GM18907 (cell line): ENCODE measurements around the gene FRYL.
"Not testable (repeated sequence)": the region's sequence is repeated elsewhere in the genome, so short reads cannot be mapped to it uniquely, and the experiment has no call there.

Experiments
- ATAC-seq: cut with Tn5 transposase; IDR thresholded peaks from one replicate; pipeline ENCODE4 v1.9.1; 2021; ENCODE audit warnings: mild to moderate bottlenecking, moderate library complexity; ENCODE audit not compliant: unreplicated experiment

The FRYL gene

DNA sequence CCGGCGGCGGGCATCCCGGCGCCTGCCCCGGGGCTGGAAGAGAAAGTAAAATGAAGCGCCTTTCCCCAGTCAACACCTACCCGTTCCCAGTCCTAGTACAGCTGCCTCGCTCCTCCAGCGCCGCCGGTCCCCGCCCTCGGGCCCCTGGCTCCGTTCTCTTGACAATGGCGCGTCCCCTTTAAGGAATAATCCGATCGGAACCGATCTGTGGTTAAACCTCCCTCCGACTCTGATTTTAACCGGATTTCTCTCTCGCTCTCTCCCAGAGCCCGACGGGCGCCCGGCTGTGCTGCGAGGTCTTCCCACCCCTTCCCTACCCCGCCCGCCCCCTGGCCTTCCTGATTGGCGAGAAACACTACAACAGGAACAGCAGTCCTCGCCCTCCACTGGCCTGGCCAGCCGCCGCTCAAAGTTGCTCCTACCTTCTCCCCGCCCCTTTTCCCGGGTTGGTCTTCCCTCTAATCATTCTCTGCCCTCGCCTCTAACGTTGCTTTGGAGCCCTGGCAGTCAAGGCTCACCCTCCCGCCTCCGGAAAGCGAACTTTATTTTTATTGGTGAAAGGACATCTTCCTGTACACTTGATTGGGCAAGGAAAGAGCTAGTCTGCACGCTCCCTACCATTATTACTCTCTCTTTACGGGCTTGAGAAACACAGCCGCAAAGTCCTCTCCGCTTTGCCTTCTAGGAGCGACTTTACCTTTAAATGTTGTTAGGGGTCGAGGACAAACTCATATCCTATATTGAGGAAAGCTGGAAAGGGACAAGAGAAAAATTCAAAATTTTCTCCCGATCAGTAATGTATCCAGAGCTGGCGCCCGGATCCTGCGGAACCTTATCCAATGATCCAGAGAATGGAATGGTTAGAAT lies at the start of gene FRYL:
FRYL (minus strand) TSS at position 282 of the 867 bp plus-strand sequence. CDS start 145,869 bp downstream, outside the sequence.
- peak; percentile 92 for ATAC-seq

GRCh38 chr4:48827622-48828021 lies 47.5 kb upstream of the FRYL start:
- no peak for ATAC-seq

GRCh38 chr4:48821431-48821830 lies 41.4 kb upstream of the FRYL start:
- ATAC-seq, result not testable (repeated sequence)

- ATAC-seq, result no peak
These were observed 36.9 kb upstream of the FRYL start for GRCh38 chr4:48816971-48817370.

DNA sequence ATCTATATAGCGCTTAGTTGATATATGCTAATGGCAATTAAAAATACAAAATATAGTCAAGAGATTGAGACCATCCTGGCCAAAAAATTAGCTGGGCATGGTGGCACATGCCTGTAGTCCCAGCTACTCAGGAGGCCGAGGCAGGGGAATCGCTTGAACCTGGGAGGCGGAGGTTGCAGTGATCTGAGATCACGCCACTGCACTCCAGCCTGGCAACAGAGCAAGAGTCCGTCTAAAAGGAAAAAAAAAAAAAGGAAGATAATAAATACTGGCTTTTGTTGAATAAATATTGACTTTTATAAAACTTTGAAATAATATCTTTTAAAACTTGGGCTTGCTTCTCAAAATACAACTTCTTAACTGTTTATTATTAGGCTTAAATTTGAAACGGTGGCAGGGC lies 36.2 kb upstream of the FRYL start:
- not testable (repeated sequence) for ATAC-seq

- no peak for ATAC-seq
These were observed 35.4 kb upstream of the FRYL start for GRCh38 chr4:48815483-48815882.

DNA sequence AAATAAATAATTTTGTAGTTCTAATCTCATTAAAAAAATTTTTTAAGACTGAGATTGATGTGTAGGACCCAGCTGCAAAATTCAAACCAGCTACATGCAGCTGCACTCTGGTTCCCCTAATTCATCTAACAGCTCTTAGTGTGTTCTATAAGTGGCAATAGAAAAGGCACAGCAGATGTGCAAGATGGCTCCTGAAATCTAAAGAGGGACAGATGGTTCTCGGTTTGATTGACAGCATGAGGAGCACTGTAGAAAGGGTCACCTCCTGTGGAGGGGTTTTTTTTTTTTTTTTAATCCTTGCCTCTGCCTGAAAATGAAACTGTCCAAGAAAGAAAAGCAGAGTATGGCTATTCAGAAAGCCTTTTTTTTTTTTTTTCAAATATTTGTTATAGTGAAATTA lies 33.9 kb upstream of the FRYL start:
- peak; percentile 68 for ATAC-seq

DNA sequence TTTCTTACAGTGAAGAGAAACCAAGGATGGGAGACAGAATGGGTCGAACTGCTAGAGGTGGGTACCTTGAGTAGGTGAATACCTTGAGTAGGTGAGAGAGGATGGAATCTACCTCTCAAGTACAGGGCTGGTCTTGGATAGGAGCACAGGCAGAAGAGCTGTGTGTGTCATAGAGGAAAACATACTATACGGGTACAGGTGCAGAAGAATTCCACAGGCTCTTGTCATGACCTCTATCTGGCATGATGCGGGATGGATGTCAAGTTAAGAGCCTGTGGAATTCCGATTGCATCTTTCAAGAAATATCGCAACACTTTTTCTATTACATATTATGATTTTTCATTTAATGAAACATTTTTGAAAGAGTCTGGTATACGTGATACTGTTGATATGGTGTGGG lies 32.8 kb upstream of the FRYL start:
- no peak for ATAC-seq

GRCh38 chr4:48804584-48805301 lies 24.7 kb upstream of the FRYL start:
- ATAC-seq, result no peak

DNA sequence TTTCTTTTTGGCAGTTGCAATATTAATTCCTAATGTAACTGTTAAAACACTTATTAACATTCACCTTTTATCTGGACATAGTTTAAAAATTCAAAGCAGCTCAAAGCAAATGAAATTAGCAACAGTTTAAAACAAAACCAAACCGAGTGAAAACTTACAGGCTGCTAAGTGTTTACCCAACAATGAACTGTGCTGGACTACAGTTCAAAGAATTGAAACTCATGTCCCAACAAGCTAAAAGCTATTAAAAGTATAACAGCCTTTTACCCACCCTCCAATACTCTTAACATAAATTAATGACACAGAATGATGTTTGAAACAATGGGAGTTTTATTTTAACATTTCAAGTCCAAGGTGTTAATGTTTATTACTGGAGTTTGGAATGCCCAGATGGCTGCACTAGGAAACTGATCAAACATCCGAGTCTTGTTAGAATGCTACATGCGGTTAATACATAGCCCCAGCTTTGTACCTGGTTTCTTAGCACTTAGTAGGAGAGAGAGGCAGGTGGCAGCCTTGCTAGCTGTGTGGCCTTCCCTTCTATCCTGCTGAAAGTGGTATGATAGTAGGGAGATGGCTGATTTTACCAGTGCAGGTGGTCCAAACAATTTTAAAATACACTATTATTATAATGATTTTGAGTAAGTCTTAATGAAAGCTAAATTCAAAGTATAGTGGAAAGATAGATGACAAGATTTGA lies 21.1 kb upstream of the FRYL start:
- no peak for ATAC-seq

DNA sequence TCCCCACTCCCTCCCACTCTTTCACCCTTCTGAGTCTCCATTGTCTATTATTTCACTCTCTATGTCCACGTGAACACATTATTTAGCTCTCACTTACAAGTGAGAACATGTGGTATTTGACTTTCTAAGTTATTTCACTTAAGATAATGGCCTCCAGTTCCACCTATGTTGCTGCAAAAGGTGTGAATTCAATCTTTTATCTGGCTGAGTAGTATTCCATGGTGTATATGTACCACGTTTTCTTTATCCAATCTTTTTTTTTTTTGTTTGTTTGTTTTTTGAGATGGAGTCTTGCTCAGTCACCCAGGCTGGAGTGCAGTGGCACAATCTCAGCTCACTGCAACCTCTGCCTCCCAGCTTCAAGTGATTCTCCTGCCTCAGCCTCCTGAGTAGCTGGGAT lies 20.1 kb upstream of the FRYL start:
- not testable (repeated sequence) for ATAC-seq

- no peak for ATAC-seq
These were observed 19.1 kb upstream of the FRYL start for GRCh38 chr4:48799157-48799556.

DNA sequence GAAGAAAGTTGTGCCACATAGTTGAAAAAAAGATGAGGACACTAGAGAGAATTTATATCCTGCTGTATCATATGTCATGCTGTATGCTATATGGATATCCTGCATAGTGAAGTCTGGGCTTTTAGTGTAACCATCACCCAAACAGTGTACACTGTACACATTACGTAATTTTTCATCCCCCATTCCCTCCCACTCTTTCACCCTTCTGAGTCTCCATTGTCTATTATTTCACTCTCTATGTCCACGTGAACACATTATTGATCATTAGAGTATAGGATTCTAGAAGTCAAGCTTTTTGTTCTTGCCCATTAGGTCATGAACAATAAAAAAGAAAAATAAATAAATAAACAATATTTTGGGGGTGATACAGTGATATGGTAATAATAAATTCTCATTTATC lies 18.0 kb upstream of the FRYL start:
- no peak for ATAC-seq

DNA sequence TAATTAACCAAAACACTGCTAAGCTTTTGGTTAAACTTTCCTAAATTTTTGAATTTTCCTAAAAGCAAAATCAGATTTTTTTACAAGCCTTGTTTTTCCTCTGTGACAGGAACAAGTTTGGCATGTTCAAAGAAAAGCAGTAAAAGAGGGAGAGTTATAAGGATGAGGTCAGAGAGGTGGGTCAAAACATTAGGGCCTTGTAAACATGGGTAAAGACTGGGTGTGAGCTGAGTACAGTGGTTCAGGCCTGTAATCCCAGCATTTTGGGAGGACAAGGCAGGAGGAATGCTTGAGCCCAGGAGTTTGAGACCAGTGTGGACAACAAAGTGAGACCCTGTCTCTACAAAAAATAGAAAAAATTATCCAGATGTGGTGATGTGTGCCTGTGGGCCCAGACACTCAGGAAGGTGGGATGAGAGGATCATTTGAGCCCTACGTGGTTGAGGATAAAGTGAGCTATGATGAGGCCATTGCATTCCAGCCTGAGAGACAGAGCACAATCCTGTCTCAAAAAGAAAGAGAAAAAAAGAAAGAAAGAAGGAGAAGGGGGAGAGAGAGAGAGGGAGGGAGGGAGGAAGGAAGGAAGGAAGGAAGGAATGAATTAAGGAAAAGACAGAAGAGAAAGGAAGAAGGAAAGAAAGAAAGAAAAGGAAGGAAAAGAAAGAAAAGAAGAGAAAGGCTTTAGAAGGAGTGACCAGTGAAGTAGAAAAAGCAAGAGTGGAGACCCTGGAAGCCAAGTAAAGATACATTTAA lies 17.0 kb upstream of the FRYL start:
- ATAC-seq, result no peak

DNA sequence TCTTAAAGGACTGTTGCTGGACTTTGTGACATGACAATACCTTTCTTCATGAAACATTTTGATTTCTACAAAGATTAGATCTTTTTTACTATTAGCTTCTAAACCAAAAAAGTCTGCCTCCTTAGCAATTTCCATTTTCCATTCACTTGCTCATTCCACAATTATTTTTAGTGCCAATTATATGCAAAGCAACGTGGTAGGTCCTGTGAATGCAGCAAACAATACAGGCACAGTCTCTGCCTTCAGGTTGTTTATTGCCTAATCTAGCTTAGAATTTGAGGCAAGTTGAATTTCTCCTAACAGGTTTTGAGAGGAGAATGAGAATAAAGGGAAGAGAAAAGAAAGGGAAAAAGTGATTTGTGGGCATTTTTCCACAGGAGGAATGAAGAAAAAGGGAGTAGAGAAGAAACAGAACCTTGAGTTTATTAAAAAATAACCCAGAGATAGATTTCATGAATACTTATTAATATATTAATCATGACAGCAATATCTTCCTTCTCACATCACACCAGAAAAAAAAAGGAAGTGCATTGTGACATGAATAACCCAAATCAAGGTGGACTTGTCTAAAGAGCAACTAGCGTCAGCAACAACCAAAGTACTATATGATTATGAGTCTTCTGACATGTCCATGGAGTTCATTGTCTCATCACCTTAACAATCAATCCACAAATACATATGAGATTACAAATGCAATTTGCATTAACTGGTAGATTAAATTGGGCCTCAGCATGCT lies 16.3 kb upstream of the FRYL start:
- no peak for ATAC-seq

GRCh38 chr4:48795108-48795507 lies 15.0 kb upstream of the FRYL start:
- ATAC-seq, result no peak

DNA sequence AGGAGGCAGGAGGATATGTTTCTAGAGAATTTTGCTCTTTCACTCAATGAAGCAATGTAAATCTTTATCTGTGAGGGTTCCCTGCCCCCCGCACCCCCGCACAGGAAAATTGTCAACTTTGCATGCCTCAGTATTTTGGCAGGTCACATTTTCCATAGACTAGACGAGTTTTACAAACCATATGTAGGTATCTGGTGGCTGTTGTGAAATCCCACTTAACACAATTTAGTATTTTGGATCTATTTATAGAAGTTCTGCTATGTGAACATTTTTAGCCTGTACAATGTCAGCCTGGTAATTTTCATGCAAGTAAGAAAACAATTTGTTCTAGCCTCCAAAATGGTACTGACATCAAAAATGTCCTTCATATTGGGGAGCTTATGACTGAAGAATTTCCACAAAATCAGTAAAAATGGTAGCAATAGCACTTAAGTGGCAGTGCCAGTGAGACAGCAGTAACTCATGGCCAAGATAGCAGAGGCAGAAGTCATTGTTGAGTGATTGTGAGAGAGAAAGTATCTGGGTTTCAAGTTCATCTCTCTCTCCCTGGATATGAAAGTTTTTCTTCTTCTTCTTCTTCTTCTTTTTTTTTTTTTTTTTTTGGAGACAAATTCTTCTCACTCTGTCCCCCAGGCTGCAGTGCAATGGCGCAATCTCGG lies 12.4 kb upstream of the FRYL start:
- ATAC-seq, result no peak

DNA sequence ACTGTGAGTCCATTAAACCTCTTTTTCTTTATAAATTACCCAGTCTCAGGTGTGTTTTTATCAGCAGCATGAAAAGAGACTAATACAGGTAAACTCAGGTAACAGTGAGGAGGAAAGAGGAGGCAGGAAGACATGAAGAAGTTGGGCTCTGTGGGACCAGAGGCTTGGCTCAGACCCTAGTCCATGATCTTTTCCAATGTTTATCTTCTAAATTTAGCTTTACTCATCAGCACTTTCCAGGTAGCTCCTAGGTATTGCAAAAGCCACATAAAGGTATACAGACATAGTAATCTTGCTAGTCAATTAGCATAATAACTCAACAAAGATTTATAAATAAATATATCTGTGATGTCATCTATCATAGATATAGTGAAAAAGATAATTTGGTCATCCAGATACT lies 11.2 kb upstream of the FRYL start:
- no peak for ATAC-seq

- no peak for ATAC-seq
These were observed 10.5 kb upstream of the FRYL start for GRCh38 chr4:48790561-48790960.

- no peak for ATAC-seq
These were observed 7.0 kb upstream of the FRYL start for GRCh38 chr4:48787056-48787455.
